ENCODE measurements around the gene SNX9. TPM values are rescaled to one million over a fixed set of nuclear protein-coding genes. Genes with fewer than 3 reads are reported as not detected.

SNX9 gene
- total and polyA plus RNA-seq, 10 of the 15 experiments (the other 5 are each of a cell fraction or from before 2014, with no cell fraction given): 0.03 to 2.0 (median 0.37) TPM

- TF ChIP-seq BHLHE40 (IDR thresholded peaks at IDR 0.05; ENCODE audit: borderline replicate concordance in 1 of 2, low read depth in 2 of 2, low read length in 1 of 2): peak; percentile 64 to 74
- TF ChIP-seq POU2F2 (IDR thresholded peaks at IDR 0.05; ENCODE audit: borderline replicate concordance, low read depth, low read length): peak; percentile 71; the same call in 2 of the 3 replicates
- TF ChIP-seq ZNF24 (IDR thresholded peaks at IDR 0.05): 0 out of 2 replicates have a peak, but pooled peaks have one; percentile 20
- peak; percentile 80; the same call in 1 of the 2 replicates for TF ChIP-seq EZH2 (IDR thresholded peaks at IDR 0.05; ENCODE audit: borderline replicate concordance, control insufficient read depth, low read depth, low read length)
- TF ChIP-seq TAF1 (IDR thresholded peaks at IDR 0.05; ENCODE audit: borderline replicate concordance, low read depth, low read length): no peak
- no peak for TF ChIP-seq RCOR1 (conservative IDR thresholded peaks at IDR 0.05; ENCODE audit: low read depth, low read length)
- TF ChIP-seq KDM1A (IDR thresholded peaks at IDR 0.05; ENCODE audit: borderline replicate concordance): no peak
- TF ChIP-seq FOXM1 (IDR thresholded peaks at IDR 0.05; ENCODE audit: low read depth, low read length): peak; percentile 67; the same call in 1 of the 2 replicates
- TF ChIP-seq SREBF1 (IDR thresholded peaks at IDR 0.05; ENCODE audit: low read length): no peak
- peak; percentile 93 for TF ChIP-seq IKZF1 (conservative IDR thresholded peaks at IDR 0.05)
- TF ChIP-seq SKIL (IDR thresholded peaks at IDR 0.05; ENCODE audit: low read depth, poor library complexity, severe bottlenecking): peak; percentile 81
- TF ChIP-seq GABPA (IDR thresholded peaks at IDR 0.05; ENCODE audit: low read depth): 0 out of 2 replicates have a peak, but pooled peaks have one; percentile 49
- peak; percentile 85; the same call in 1 of the 2 replicates for TF ChIP-seq JUND (IDR thresholded peaks at IDR 0.05; ENCODE audit: low read depth, low read length)
- peak; percentile 83; the same call in 1 of the 2 replicates for TF ChIP-seq PAX5 (IDR thresholded peaks at IDR 0.05; ENCODE audit: borderline replicate concordance, low read depth, low read length)
- peak; percentile 38; the same call in 1 of the 2 replicates for TF ChIP-seq CHD2 (IDR thresholded peaks at IDR 0.05; ENCODE audit: borderline replicate concordance, low read depth, low read length)
- no peak for TF ChIP-seq ZNF592 (IDR thresholded peaks at IDR 0.05)
- TF ChIP-seq RELB (IDR thresholded peaks at IDR 0.05; ENCODE audit: low read depth): peak; percentile 65
- TF ChIP-seq JUNB (IDR thresholded peaks at IDR 0.05): peak; percentile 96
- TF ChIP-seq HSF1 (IDR thresholded peaks at IDR 0.05; ENCODE audit: low read depth, low read length): no peak
- TF ChIP-seq KLF5 (IDR thresholded peaks at IDR 0.05; ENCODE audit: partially characterized antibody): no peak
These were observed 22.4 kb upstream of the SNX9 start (continued) for GRCh38 chr6:157800420-157801237.
